HepG2 (cell line): ENCODE measurements around the gene BMPER. TPM values are rescaled to one million over a fixed set of nuclear protein-coding genes. Genes with fewer than 3 reads are reported as not detected.

Experiments used
- ATAC-seq: fragments of 200-7000 bp; cut with Tn5 transposase; 3 replicates; pipeline ENCODE4 v1.9.1; 2020; ENCODE audit warnings: mild to moderate bottlenecking, moderate library complexity
- BruUV-seq: library from RNA; stranded (reverse); fragments of 400-500 nt; replicated peaks from 2 replicates; lab custom pipeline; 2021; lab: Mats Ljungman, UMichigan
- CTCF ChIA-PET: fragments of 300-600 bp; formaldehyde crosslinking; extraction: SDS; loops from one replicate; lab custom pipeline; 2021; ENCODE audit warnings: low total read pairs, inconsistent platforms, low intra/inter-chr PET ratio; lab: Yijun Ruan, JAX
- POLR2A ChIA-PET: fragments of 350-600 bp; sonication (Branson Sonifier 250); formaldehyde crosslinking; loops from one replicate; lab custom pipeline; 2020; ENCODE audit warnings: antibody characterized with exemption, inconsistent platforms; lab: Yijun Ruan, JAX
- DNase-seq: peaks from one replicate; pipeline ENCODE4 v3.0.0-alpha.2; 2015; ENCODE audit warnings: low spot score
- FAIRE-seq: peaks from 3 replicates; lab custom pipeline; 2011; peaks lifted over from hg19 to GRCh38; lab: Jason Lieb, UNC
- H2AFZ ChIP-seq: one replicate; pipeline ENCODE4 v1.6.1; 2011; ENCODE audit warnings: low read length, inconsistent platforms
- H3K27ac ChIP-seq: fragments of 300-600 bp; 3 replicates; pipeline ENCODE4 v1.8.0; 2011; ENCODE audit warnings: mixed run types, mild to moderate bottlenecking, mixed read lengths, low read length, inconsistent platforms; ENCODE audit not compliant: insufficient read depth; ENCODE audit errors: extremely low read length
- H3K27me3 ChIP-seq, 2 experiments: fragments of 200-600 bp in 1 of 2; 2 replicates in 1 of 2; 3 replicates in 1 of 2; pipeline versions ENCODE4 v1.6.0 to v1.8.0; 2011; ENCODE audit warnings: low read length in 2 of 2, mild to moderate bottlenecking in 2 of 2, moderate library complexity in 2 of 2, inconsistent platforms in 1 of 2; ENCODE audit not compliant: insufficient read depth in 2 of 2, control insufficient read depth in 1 of 2
- H3K36me3 ChIP-seq, 2 experiments: fragments of 200-600 bp in 1 of 2; replicated peaks in 1 of 2; 2 replicates in 1 of 2; 3 replicates in 1 of 2; pipeline versions ENCODE4 v1.5.1 to v1.8.0; 2011; ENCODE audit warnings: low read length in 2 of 2, inconsistent platforms in 1 of 2; ENCODE audit not compliant: insufficient read depth in 2 of 2, control insufficient read depth in 1 of 2
- H3K4me1 ChIP-seq: 2 replicates; pipeline ENCODE4 v1.5.1; 2012; ENCODE audit warnings: low read length, inconsistent platforms; ENCODE audit not compliant: insufficient read depth
- H3K4me2 ChIP-seq: 2 replicates; pipeline ENCODE4 v1.6.0; 2011; ENCODE audit warnings: low read depth, low read length, inconsistent platforms
- H3K4me3 ChIP-seq, 3 experiments: fragments of 200-600 bp in 1 of 3; sonication (generic), shearing (Covaris generic) in 1 of 3; replicated peaks in 1 of 3; 2 replicates each; pipeline ENCODE4 v1.5.1; 2011 to 2016; ENCODE audit warnings: low read length in 3 of 3, inconsistent platforms in 2 of 3, low read depth in 2 of 3, mild to moderate bottlenecking in 2 of 3, control low read depth in 1 of 3, mixed read lengths in 1 of 3; ENCODE audit not compliant: insufficient read depth in 1 of 3
- H3K79me2 ChIP-seq: one replicate; pipeline ENCODE4 v1.6.1; 2011; ENCODE audit warnings: low read length, inconsistent platforms; ENCODE audit not compliant: insufficient read depth
- H3K9ac ChIP-seq: 2 replicates; pipeline ENCODE4 v1.6.0; 2011; ENCODE audit warnings: mild to moderate bottlenecking, low read depth, low read length, inconsistent platforms; ENCODE audit not compliant: insufficient read depth
- H3K9me3 ChIP-seq: 2 replicates; pipeline ENCODE4 v1.5.1; 2012; ENCODE audit warnings: mild to moderate bottlenecking, low read length
- H4K20me1 ChIP-seq: 2 replicates; pipeline ENCODE4 v1.6.0; 2011; ENCODE audit warnings: inconsistent platforms, mild to moderate bottlenecking, low read length, moderate library complexity; ENCODE audit not compliant: insufficient read depth
- ATF3 ChIP-seq: sonication (generic); formaldehyde crosslinking; IDR thresholded peaks from 2 replicates; pipeline ENCODE4 v1.4.0; 2020; ENCODE audit warnings: missing genetic modification reagents
- GABPB1 ChIP-seq: IDR thresholded peaks from 2 replicates; pipeline ENCODE4 v1.6.1; 2016; ENCODE audit warnings: mild to moderate bottlenecking, missing genetic modification reagents, moderate library complexity, missing compliant biosample characterization
- ISL2 ChIP-seq: sonication (generic); formaldehyde crosslinking; IDR thresholded peaks from 2 replicates; pipeline ENCODE4 v1.5.0; 2020; ENCODE audit warnings: missing genetic modification reagents
- KLF13 ChIP-seq: sonication (generic); formaldehyde crosslinking; IDR thresholded peaks from 2 replicates; pipeline ENCODE4 v1.4.0; 2020; ENCODE audit warnings: mild to moderate bottlenecking, missing genetic modification reagents
- MAX ChIP-seq: IDR thresholded peaks from 2 replicates; pipeline ENCODE4 v1.6.1; 2012; ENCODE audit warnings: inconsistent platforms
- NFIB ChIP-seq: sonication (generic); formaldehyde crosslinking; IDR thresholded peaks from 2 replicates; pipeline ENCODE4 v1.9.0; 2021; ENCODE audit warnings: missing genetic modification reagents, mild to moderate bottlenecking, borderline replicate concordance
- NR2F6 ChIP-seq, 2 experiments: IDR thresholded peaks; 2 replicates each; pipeline ENCODE4 v1.6.1; 2016; ENCODE audit warnings: antibody characterized with exemption in 1 of 2, mild to moderate bottlenecking in 1 of 2
- SIN3A ChIP-seq: IDR thresholded peaks from 2 replicates; pipeline ENCODE4 v1.6.1; 2011; ENCODE audit warnings: low read depth, mild to moderate bottlenecking, control low read depth, low read length, borderline replicate concordance
- SNRNP70 ChIP-seq: fragments of 200-400 bp; formaldehyde crosslinking; IDR thresholded peaks from 2 replicates; pipeline ENCODE4 v1.6.1; 2017; ENCODE audit warnings: mild to moderate bottlenecking, low read depth, low read length, moderate library complexity
- TBX2 ChIP-seq: sonication (generic); formaldehyde crosslinking; IDR thresholded peaks from 2 replicates; pipeline ENCODE4 v1.5.0; 2020; ENCODE audit warnings: missing genetic modification reagents, mild to moderate bottlenecking, borderline replicate concordance
- ZBTB26 ChIP-seq: IDR thresholded peaks from 2 replicates; pipeline ENCODE4 v1.6.1; 2016; ENCODE audit warnings: missing compliant biosample characterization, missing genetic modification reagents, borderline replicate concordance
- ZFP41 ChIP-seq: sonication (generic); formaldehyde crosslinking; IDR thresholded peaks from 2 replicates; pipeline ENCODE4 v1.4.0; 2020; ENCODE audit warnings: mild to moderate bottlenecking, missing genetic modification reagents, borderline replicate concordance
- ZNF101 ChIP-seq: sonication (generic); formaldehyde crosslinking; IDR thresholded peaks from 2 replicates; pipeline ENCODE4 v1.4.0; 2020; ENCODE audit warnings: mild to moderate bottlenecking, low read depth, missing genetic modification reagents, borderline replicate concordance
- WGBS: methylation state at CpG from one replicate; pipeline ENCODE4 v1.1.6; 2017; ENCODE audit warnings: low lambda C conversion rate; 5-methylcytosine and 5-hydroxymethylcytosine counted together
- in situ Hi-C: cut with HindIII; loops from 2 replicates; pipeline ENCODE4 v1.10.0; 2017; ENCODE audit warnings: low pct_unique_long_range_greater_than_20kb; ENCODE audit not compliant: extremely low pct_ligation_motif_present
- intact Hi-C: fragments of 100-400 bp; cut with micrococcal nuclease; formaldehyde crosslinking; loops from one replicate; pipeline ENCODE4 v1.10.0; 2022; ENCODE audit not compliant: unreplicated experiment
- polyA plus RNA-seq, 8 experiments: library from polyadenylated mRNA; depleted of rRNA in 3 of 8; stranded (reverse) in 7 of 8; unstranded in 1 of 8; fragments of >200 nt; fragmentation: Illumina TruSeq in 4 of 8; extraction: Trizol in 4 of 8; gene quantifications; 2 replicates each; pipeline versions ENCODE4 v1.2.1 to v1.2.3, GENCODE V29; 2011 to 2016; ENCODE audit warnings: low read depth in 4 of 8, missing spikeins in 1 of 8, mixed read lengths in 1 of 8; ENCODE audit not compliant: insufficient read depth in 1 of 8
- total RNA-seq, 5 experiments: library from RNA; depleted of rRNA; stranded (reverse); fragments of >200 nt; fragmentation: Illumina TruSeq; extraction: Trizol; gene quantifications; 2 replicates each; pipeline ENCODE4 v1.2.3, GENCODE V29; 2016; ENCODE audit warnings: low read depth in 1 of 5
- TF ChIP-seq, protein P1 (sequence below), 2 experiments: sonication (generic) in 1 of 2; formaldehyde crosslinking in 1 of 2; IDR thresholded peaks; 2 replicates each; pipeline versions ENCODE4 v1.4.0 to v1.6.1; 2018 to 2020; ENCODE audit warnings: missing genetic modification reagents in 2 of 2, borderline replicate concordance in 1 of 2, low read depth in 1 of 2, mild to moderate bottlenecking in 1 of 2, missing biosample characterization in 1 of 2
- TF ChIP-seq, protein P2 (sequence below): sonication (generic); formaldehyde crosslinking; IDR thresholded peaks from 2 replicates; pipeline ENCODE4 v1.8.1; 2023; ENCODE audit warnings: mild to moderate bottlenecking, missing genetic modification reagents, borderline replicate concordance

BMPER gene
- total and polyA plus RNA-seq, 2 of the 13 experiments (the other 11 are each of a cell fraction or from before 2014, with no cell fraction given), result not detected

DNA sequence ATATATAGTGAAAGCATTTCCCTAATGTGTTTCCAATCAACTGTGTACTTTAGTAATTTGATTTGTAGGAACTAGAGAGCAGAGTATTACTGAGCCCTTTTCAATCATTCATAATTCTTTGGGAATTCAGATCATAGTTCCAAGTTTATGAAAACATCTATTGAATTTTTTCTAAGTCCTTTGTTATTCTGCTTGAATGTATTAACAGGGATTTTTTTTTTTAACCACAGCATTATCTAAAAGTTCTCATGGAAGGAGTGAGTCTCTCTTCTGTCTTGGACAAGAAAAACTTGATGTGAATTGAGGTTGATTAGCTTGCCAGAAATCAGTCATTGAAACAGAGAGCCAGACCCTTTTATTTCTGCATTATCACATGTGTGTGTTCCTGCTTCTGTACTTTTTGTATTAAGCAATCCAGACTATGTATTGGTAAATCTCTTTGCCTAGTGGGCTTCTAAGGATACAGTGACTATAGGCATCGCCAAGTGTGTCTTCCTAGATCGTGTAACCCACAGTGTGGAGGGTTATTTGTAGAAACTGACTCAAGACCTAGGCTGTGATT, 59.9 kb downstream of the BMPER start:
- DNase-seq (no peak), ATAC-seq (no peak), FAIRE-seq (no peak)
- no TSS peak for BruUV-seq
- no peaks in the 10 kb centered on the region for H4K20me1 ChIP-seq
- no peak overlapping the region for H3K4me2 ChIP-seq
- H3K79me2 ChIP-seq, result no peaks in the 10 kb centered on the region
- ChIA-PET CTCF (no interaction called here), POLR2A (no interaction called here)
- H2AFZ ChIP-seq, result no peak overlapping the region
- no peaks in the 10 kb centered on the region for H3K9me3 ChIP-seq
- in situ Hi-C loops, result no loop called here
- no peaks in the 10 kb centered on the region for H3K4me1 ChIP-seq
- TF ChIP-seq ATF3 (no peak), SNRNP70 (no peak), ISL2 (CRISPR knock-in tag) (no peak), GABPB1 (no peak), NR2F6 (IDR thresholded peaks at IDR 0.05) (no peak), NR2F6 (CRISPR knock-in tag; IDR thresholded peaks at IDR 0.05) (no peak), ZFP41 (no peak), ZBTB26 (CRISPR knock-in tag) (no peak)
- H3K4me3 ChIP-seq, result no peak overlapping the region
- no peaks in the 10 kb centered on the region for H3K36me3 ChIP-seq
- intact Hi-C loops, result no loop called here
- 16% methylated on average over 2 of the region's 2 CpGs for WGBS
- H3K9ac ChIP-seq, result no peak overlapping the region
- H3K27me3 ChIP-seq, result peaks cover 0 to 9% of the 10 kb centered on the region in 2 experiments; a peak in 1 of 5 replicates
- no peak overlapping the region for H3K27ac ChIP-seq

- FAIRE-seq (no peak), DNase-seq (no peak), ATAC-seq (no peak)
- Histone ChIP-seq H3K27ac (no peak overlapping the region), H3K9ac (no peak overlapping the region), H3K79me2 (no peaks in the 10 kb centered on the region), H3K9me3 (no peaks in the 10 kb centered on the region), H3K27me3 (peaks cover 0 to 2% of the 10 kb centered on the region in 2 experiments; a peak in 1 of 5 replicates), H3K4me2 (no peak overlapping the region), H3K4me3 (no peak overlapping the region), H3K4me1 (no peaks in the 10 kb centered on the region), H4K20me1 (no peaks in the 10 kb centered on the region), H2AFZ (no peak overlapping the region), H3K36me3 (no peaks in the 10 kb centered on the region)
- ChIA-PET CTCF (no interaction called here), POLR2A (no interaction called here)
- 11% methylated on average over 1 of the region's 1 CpG for WGBS
- no TSS peak for BruUV-seq
- in situ Hi-C loops, result no loop called here
- intact Hi-C loops, result no loop called here
- no peak for TF ChIP-seq KLF13 (CRISPR knock-in tag)
- no peak for TF ChIP-seq TBX2
- no peak for TF ChIP-seq MAX
- TF ChIP-seq, protein P1, sequence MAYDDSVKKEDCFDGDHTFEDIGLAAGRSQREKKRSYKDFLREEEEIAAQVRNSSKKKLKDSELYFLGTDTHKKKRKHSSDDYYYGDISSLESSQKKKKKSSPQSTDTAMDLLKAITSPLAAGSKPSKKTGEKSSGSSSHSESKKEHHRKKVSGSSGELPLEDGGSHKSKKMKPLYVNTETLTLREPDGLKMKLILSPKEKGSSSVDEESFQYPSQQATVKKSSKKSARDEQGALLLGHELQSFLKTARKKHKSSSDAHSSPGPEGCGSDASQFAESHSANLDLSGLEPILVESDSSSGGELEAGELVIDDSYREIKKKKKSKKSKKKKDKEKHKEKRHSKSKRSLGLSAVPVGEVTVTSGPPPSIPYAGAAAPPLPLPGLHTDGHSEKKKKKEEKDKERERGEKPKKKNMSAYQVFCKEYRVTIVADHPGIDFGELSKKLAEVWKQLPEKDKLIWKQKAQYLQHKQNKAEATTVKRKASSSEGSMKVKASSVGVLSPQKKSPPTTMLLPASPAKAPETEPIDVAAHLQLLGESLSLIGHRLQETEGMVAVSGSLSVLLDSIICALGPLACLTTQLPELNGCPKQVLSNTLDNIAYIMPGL (CRISPR knock-in tag; IDR thresholded peaks at IDR 0.05; ENCODE audit: borderline replicate concordance in 1 of 2, low read depth in 1 of 2), result no peak
- TF ChIP-seq NFIB (CRISPR knock-in tag), result no peak
- TF ChIP-seq ZNF101 (CRISPR knock-in tag), result no peak
- TF ChIP-seq, protein P2, sequence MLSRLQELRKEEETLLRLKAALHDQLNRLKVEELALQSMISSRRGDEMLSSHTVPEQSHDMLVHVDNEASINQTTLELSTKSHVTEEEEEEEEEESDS (CRISPR knock-in tag), result no peak
- no peak for TF ChIP-seq SIN3A
These were observed 63.3 kb downstream of the BMPER start for GRCh38 chr7:33968591-33968990.
